ENCODE data around the gene MTG2.
A peak's percentile ranks its signal among the peaks of the same experiment; 100 is the strongest.

The MTG2 gene

GRCh38 chr20:62198496-62198895 lies 15.7 kb downstream of the MTG2 start:
- no peak overlapping the region for H3K27ac Mint-ChIP-seq
- H3K9me3 Mint-ChIP-seq = no peaks in the 10 kb centered on the region
- ATAC-seq = no peak
- H3K4me1 Mint-ChIP-seq = peaks cover 34% of the 10 kb centered on the region
- peaks cover 56% of the 10 kb centered on the region for H3K36me3 Mint-ChIP-seq
- no peak overlapping the region for H3K4me3 Mint-ChIP-seq
- no peaks in the 10 kb centered on the region for H3K27me3 Mint-ChIP-seq

- Mint-ChIP-seq H3K27ac (no peak overlapping the region), H3K27me3 (no peaks in the 10 kb centered on the region), H3K36me3 (peaks cover 59% of the 10 kb centered on the region), H3K4me3 (no peak overlapping the region), H3K4me1 (peaks cover 38% of the 10 kb centered on the region), H3K9me3 (no peaks in the 10 kb centered on the region)
- ATAC-seq = no peak
These were observed 16.1 kb downstream of the MTG2 start for GRCh38 chr20:62198931-62199330.

GRCh38 chr20:62200491-62201172 lies 17.8 kb downstream of the MTG2 start:
- no peak for ATAC-seq
- Mint-ChIP-seq H3K4me3 (no peak overlapping the region), H3K27me3 (no peaks in the 10 kb centered on the region), H3K9me3 (no peaks in the 10 kb centered on the region), H3K27ac (peak overlapping the region; percentile 58), H3K36me3 (peaks cover 55% of the 10 kb centered on the region), H3K4me1 (peaks cover 38% of the 10 kb centered on the region)

- H3K36me3 Mint-ChIP-seq = peaks cover 51% of the 10 kb centered on the region
- no peaks in the 10 kb centered on the region for H3K9me3 Mint-ChIP-seq
- peak overlapping the region; percentile 58 for H3K27ac Mint-ChIP-seq
- H3K4me1 Mint-ChIP-seq = peaks cover 38% of the 10 kb centered on the region
- peak overlapping the region; percentile 63 for H3K4me3 Mint-ChIP-seq
- H3K27me3 Mint-ChIP-seq = no peaks in the 10 kb centered on the region
- ATAC-seq = peak; percentile 91
These were observed 18.6 kb downstream of the MTG2 start for GRCh38 chr20:62201173-62202082.

- Mint-ChIP-seq H3K9me3 (no peaks in the 10 kb centered on the region), H3K27ac (peak overlapping the region; percentile 58), H3K4me1 (peaks cover 38% of the 10 kb centered on the region), H3K36me3 (peaks cover 51% of the 10 kb centered on the region), H3K27me3 (no peaks in the 10 kb centered on the region), H3K4me3 (no peak overlapping the region)
- peak; percentile 42 for ATAC-seq
These were observed 19.2 kb downstream of the MTG2 start for GRCh38 chr20:62202083-62202395.

- H3K36me3 Mint-ChIP-seq = peaks cover 51% of the 10 kb centered on the region
- H3K27ac Mint-ChIP-seq = peak overlapping the region; percentile 58
- peaks cover 38% of the 10 kb centered on the region for H3K4me1 Mint-ChIP-seq
- no peaks in the 10 kb centered on the region for H3K9me3 Mint-ChIP-seq
- H3K27me3 Mint-ChIP-seq = no peaks in the 10 kb centered on the region
- ATAC-seq = no peak
- H3K4me3 Mint-ChIP-seq = no peak overlapping the region
These were observed 20.0 kb downstream of the MTG2 start for GRCh38 chr20:62202676-62203377.

GRCh38 chr20:62203378-62204030 lies 20.7 kb downstream of the MTG2 start:
- H3K36me3 Mint-ChIP-seq = peaks cover 44% of the 10 kb centered on the region
- no peaks in the 10 kb centered on the region for H3K27me3 Mint-ChIP-seq
- H3K4me1 Mint-ChIP-seq = peaks cover 38% of the 10 kb centered on the region

GRCh38 chr20:62205618-62206387 lies 23.0 kb downstream of the MTG2 start:
- no peak overlapping the region for H3K4me3 Mint-ChIP-seq
- H3K27ac Mint-ChIP-seq = no peak overlapping the region
- no peaks in the 10 kb centered on the region for H3K9me3 Mint-ChIP-seq
- ATAC-seq = no peak
- peaks cover 8% of the 10 kb centered on the region for H3K27me3 Mint-ChIP-seq
- H3K36me3 Mint-ChIP-seq = peaks cover 24% of the 10 kb centered on the region
- H3K4me1 Mint-ChIP-seq = peaks cover 30% of the 10 kb centered on the region

More at GRCh38 chr20:62203378-62204030, 20.7 kb downstream of the MTG2 start:
- H3K9me3 Mint-ChIP-seq = no peaks in the 10 kb centered on the region
- H3K27ac Mint-ChIP-seq = no peak overlapping the region
- H3K4me3 Mint-ChIP-seq = no peak overlapping the region
- ATAC-seq = no peak

GRCh38 chr20:62206388-62206775 lies 23.6 kb downstream of the MTG2 start:
- H3K27ac Mint-ChIP-seq = no peak overlapping the region
- peaks cover 20% of the 10 kb centered on the region for H3K36me3 Mint-ChIP-seq
- H3K4me1 Mint-ChIP-seq = peaks cover 24% of the 10 kb centered on the region
- no peaks in the 10 kb centered on the region for H3K9me3 Mint-ChIP-seq
- peaks cover 14% of the 10 kb centered on the region for H3K27me3 Mint-ChIP-seq
- ATAC-seq = no peak
- H3K4me3 Mint-ChIP-seq = no peak overlapping the region

- peak; percentile 49 for ATAC-seq
- Mint-ChIP-seq H3K4me3 (no peak overlapping the region), H3K36me3 (peaks cover 6% of the 10 kb centered on the region), H3K27me3 (peaks cover 26% of the 10 kb centered on the region), H3K9me3 (no peaks in the 10 kb centered on the region), H3K4me1 (peaks cover 7% of the 10 kb centered on the region), H3K27ac (no peak overlapping the region)
These were observed 25.4 kb downstream of the MTG2 start for GRCh38 chr20:62208061-62208794.

GRCh38 chr20:62208795-62209755 lies 26.2 kb downstream of the MTG2 start:
- Mint-ChIP-seq H3K4me1 (no peaks in the 10 kb centered on the region), H3K36me3 (no peaks in the 10 kb centered on the region), H3K27ac (no peak overlapping the region), H3K4me3 (no peak overlapping the region), H3K27me3 (peaks cover 33% of the 10 kb centered on the region), H3K9me3 (no peaks in the 10 kb centered on the region)
- no peak for ATAC-seq

- no peak overlapping the region for H3K27ac Mint-ChIP-seq
- H3K27me3 Mint-ChIP-seq = peaks cover 42% of the 10 kb centered on the region
- no peak overlapping the region for H3K4me3 Mint-ChIP-seq
- no peak for ATAC-seq
- no peaks in the 10 kb centered on the region for H3K4me1 Mint-ChIP-seq
- H3K9me3 Mint-ChIP-seq = no peaks in the 10 kb centered on the region
- no peaks in the 10 kb centered on the region for H3K36me3 Mint-ChIP-seq
These were observed 27.1 kb downstream of the MTG2 start for GRCh38 chr20:62209850-62210495.

GRCh38 chr20:62210496-62210855 lies 27.6 kb downstream of the MTG2 start:
- no peaks in the 10 kb centered on the region for H3K36me3 Mint-ChIP-seq
- no peak overlapping the region for H3K4me3 Mint-ChIP-seq
- no peaks in the 10 kb centered on the region for H3K4me1 Mint-ChIP-seq
- ATAC-seq = no peak
- peaks cover 47% of the 10 kb centered on the region for H3K27me3 Mint-ChIP-seq
- H3K9me3 Mint-ChIP-seq = no peaks in the 10 kb centered on the region
- H3K27ac Mint-ChIP-seq = no peak overlapping the region

Measured in stimulated activated memory B cell treated with anti-CD40 and anti-IgM and Interleukin-4, amounts not matched to agents 10 μg/mL and 1 μg/mL and 100 μg/mL, for 72 hours (primary cell).